NCI-H82 (cell line): ENCODE data around the gene THOP1.
A peak's percentile ranks its signal among the peaks of the same experiment; 100 is the strongest.

Source experiments
- DNase-seq: peaks from one replicate; lab custom pipeline; 2025; lab: John Stamatoyannopoulos, UW

The THOP1 gene

DNA sequence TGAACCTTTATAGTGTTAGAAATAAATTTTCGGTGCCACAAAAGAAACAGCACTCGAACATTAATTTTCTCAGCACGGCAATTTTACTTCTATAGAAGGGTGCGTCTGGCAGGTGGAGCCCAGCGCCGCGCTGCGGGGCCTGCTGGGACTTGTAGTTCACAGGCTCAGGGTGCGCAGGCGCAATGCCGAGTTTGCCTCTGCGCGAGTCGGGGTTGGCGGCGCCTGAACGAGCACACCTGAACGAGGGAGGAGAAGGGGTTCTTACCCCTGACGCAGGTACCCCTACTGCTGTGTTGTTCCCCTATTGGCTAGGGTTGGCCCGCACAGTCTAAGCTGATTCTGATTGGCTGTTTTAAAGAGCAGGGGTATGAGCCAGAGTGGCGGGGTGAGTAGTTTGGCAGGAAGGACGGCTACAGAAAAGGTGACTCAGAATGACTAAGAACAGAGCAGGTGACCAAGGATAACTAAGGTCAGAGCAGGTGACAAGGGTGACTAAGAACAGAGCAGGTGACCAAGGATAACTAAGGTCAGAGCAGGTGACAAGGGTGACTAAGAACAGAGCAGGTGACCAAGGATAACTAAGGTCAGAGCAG lies 32.0 kb downstream of the THOP1 start:
- DNase-seq, result peak; percentile 69

DNA sequence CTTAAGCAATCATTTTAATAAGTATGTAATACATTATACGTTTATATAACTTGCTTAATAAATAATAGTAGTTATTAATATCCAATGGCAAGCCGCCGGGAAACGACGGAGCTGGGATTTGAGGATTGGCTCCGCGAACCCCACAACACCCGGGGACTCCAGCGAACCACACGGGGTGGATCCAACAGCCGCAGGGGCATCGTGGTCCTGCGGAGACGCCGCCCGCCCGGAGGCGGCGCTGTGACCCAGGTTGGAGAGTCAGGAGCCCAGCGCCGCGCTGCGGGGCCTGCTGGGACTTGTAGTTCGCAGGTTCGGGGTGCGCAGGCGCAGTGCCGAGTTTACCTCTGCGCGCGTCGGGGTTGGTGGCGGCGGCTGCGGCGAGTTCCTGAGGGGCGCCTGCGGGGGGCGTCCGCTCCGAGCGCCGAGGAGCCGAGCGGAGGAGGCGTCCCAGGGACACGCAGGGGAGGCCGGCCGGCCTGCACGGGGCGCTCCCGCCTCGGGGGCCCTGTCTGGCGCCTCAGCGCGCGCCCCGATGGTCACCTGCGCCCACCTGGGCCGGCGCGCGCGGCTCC lies 34.3 kb downstream of the THOP1 start, which contains the start of gene ZNF554:
Gene ZNF554 (plus strand): TSS at position 329 of the 572 bp plus-strand sequence. CDS start 204 bp downstream, at position 533.
- DNase-seq, result peak; percentile 97

- DNase-seq, result peak; percentile 26
Observed at GRCh38 chr19:2820112-2820702, 34.9 kb downstream of the THOP1 start.

GRCh38 chr19:2822846-2823245 lies 37.5 kb downstream of the THOP1 start:
- DNase-seq, result no peak

DNA sequence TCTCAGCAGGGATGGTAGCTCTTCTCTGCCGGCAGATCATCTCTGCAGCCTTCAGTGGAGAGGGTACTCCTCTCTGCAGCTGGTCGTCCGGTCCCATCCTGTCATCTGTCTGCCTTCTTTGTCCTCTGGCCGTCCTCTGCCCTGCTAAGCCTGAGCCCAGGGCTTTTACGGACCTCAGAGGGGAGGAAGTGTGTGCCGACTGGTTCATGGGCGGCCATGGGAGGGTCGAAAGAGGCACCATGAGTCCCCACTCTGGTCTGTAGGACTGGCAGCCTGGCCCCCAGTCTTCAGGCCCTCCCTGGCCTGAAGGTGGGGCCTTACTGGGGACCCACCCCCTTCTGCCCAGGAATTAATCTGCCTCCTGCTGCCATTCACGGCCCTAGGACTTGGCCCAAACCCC lies 38.3 kb downstream of the THOP1 start:
- no peak for DNase-seq

DNA sequence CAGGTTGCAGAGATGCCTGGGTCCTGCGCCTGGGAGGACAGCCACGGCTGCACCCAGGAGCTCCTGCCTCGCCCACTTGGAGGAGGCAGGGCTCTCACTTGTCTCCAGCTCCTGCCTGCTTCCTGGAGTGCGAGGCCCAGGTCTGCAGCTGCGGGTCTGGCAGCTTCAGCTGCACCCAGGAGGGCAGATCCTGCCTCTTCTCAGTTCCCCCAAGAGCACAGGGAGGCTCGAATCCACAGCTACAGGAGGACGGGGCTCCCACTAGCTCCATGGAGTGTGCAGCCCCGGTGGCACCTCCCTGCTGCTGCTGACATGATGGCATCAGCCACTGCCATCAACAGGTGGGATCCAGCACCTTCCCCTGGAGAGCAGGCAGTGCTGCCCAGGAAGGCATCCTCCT lies 38.8 kb downstream of the THOP1 start:
- DNase-seq, result no peak

DNA sequence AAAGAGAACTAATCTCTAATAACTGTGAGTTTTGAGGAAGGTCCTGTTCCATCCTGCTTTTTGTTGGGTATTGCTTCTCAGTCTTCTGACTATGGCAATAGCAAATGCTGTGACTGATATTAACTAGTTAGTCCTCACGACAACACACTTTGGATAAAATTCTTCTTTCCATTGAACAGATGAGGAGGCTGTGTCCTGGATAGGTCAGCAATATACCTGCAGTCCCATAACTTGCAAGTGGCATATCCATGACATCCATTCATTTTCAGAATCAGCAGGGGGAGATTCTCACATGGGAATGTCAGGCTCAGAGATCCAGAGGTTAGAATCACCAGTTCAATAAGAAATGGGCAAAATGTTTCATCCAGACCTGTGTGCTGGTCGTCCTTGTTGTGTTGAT lies 41.7 kb downstream of the THOP1 start:
- no peak for DNase-seq

DNA sequence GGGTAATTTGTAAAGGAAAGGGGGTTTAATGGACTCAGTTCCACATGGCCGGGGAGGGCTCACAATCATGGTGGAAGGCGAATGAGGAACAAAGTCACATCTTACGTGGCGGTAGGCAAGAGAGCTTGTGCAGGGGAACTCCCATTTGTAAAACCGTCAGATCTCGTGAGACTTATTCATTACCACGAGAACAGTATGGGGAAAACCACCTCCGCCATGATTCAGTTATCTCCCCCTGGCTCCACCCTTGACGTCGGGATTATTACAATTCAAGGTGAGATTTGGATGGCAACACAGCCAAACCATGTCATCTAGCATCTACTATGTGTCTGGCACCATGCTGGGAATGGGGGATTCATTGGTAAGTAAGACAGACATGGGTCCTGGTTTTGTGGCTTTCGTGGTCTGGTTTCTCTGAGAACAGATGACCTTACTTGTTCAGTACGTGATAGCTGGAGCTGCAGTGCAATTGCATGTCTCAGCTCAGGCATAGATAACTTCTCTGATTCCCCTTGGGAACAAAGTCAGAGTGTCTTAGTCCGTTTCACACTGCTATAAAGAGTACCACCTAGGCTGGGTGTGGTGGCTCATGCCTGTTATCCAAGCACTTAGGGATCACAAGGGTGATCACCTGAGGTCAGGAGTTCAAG lies 42.7 kb downstream of the THOP1 start:
- no peak for DNase-seq

- DNase-seq, result no peak
Observed at GRCh38 chr19:2834294-2834871, 49.1 kb downstream of the THOP1 start.

DNA sequence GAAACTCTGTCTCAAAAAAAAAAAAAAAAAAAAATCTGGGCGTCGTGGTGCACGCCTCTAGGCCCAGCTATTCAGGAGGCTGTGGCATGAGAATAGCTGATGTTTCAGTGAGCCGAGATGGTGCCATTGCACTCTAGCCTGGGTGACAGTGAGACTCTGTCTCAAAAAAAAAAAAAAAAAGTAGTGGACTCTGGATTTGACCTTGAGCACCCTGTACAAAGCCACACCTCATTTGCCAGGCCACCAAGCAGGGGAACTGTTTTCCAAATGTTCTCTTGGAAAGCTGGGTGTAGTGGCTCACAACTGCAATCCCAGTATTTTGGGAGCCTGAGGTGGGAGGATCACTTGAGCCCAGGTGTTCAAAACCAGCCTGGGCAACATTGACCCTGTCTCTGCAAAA lies 52.1 kb downstream of the THOP1 start:
- no peak for DNase-seq

DNA sequence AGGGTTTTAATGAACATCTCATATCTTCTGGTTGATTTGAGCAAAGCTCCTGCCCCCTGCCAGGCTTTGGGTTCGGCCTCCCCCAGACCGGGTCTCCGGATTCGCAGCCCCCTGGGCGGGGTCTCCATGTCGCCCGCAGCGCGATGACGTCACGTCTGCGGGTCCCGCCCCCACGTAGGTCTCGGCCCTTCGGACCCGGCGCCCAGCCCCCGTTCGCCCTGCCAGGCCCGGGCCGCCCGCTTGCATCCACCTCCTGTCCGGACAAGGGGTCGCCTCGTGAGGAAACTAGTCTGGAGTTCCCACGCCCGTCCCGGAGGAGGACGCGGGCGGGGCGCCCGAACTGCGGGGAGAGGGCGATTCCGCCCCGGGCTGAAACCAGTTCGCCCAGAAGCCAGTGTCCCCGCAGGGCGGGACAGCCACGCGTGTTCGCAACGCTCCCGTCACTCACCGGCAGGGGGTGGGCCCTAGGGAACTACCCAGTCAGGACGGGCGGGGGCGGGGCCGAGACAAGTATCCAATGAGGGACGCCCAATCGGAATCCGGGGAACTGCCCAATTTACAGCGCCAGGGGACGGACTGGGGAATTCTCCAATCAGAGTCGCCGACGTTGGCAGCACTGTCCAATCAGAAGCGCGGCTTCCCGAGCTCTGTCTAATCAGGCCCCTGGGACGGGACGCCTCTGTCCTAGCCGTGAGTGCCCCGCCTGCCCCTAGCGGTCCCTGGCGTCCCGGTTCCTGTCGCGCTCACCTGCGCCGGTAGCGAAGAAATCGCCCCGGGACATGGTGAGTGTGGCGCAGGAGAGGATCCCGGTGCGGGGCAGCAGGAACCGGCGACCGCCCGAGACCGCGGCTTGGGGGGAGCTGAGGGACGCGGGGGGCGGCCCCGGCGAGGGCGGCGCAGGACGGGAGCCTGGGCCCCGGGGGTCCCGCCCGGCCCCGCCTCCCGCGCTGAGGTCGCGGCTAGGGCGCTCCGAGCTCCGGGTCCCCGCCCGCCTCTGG lies 55.8 kb downstream of the THOP1 start, which contains the start of gene ZNF555:
Gene ZNF555 (plus strand): TSS at position 682 of the 998 bp plus-strand sequence. CDS start 98 bp downstream, at position 780.
- DNase-seq, result peak; percentile 98

DNA sequence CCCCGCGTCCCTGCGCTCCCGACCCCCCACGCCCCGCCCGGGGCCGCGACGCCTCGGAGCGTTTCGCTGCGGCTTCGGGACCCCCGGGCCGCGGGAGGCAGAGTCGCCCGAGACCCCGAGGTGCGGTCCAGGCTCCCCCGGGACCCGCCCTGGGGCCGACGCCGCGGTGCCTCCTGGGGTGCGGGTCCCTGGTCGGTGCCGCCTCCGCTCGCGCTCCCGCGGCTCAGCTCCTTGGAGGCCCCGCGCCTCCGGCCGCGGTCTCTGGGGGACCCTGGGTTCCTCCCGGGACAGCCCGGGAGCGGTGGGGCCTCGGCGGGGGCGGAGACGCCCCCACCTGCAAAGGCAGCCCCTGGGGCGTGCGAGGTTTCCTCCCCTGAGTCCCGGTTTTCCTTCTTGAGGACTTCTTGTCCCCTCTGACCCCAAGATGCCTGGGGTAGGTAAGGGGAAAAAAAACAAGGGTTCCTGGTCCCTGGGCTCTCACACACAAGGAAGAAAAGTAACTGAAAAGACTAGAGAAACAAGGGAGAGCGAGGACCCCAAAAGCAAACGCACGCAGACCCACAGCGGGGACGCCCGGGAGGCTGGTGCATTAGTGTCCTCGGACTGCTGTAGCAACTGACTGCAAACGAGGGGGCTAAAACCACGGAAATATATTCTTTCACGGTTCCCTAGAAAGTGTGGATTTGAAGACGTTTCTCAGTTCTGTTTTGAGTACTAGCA lies 56.7 kb downstream of the THOP1 start:
- no peak for DNase-seq

GRCh38 chr19:2845107-2845506 lies 59.8 kb downstream of the THOP1 start:
- no peak for DNase-seq

- no peak for DNase-seq
Observed at GRCh38 chr19:2846180-2846894, 61.0 kb downstream of the THOP1 start.

- DNase-seq, result no peak
Observed at GRCh38 chr19:2847507-2847906, 62.2 kb downstream of the THOP1 start.

DNA sequence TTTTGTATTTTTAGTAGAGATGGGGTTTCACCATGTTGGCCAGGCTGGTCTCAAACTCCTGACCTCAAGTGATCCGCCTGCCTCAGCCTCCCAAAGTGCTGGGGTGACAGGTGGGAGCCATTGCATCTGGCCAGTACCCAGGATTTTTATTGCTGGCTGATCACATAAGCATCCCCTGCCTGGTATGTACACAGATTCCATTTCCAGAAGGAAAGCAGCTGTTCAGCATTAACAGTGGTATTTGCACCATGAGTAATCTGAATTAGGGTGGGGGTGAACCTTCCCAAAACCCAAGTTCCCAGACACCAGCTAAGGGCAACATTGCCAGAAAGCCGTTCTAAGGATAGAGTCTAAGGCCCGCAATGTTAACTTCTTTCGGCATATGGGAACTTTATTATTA lies 63.3 kb downstream of the THOP1 start:
- no peak for DNase-seq

- DNase-seq, result no peak
Observed at GRCh38 chr19:2850256-2850925, 65.1 kb downstream of the THOP1 start.

- no peak for DNase-seq
Observed at GRCh38 chr19:2852598-2852997, 67.3 kb downstream of the THOP1 start.

DNA sequence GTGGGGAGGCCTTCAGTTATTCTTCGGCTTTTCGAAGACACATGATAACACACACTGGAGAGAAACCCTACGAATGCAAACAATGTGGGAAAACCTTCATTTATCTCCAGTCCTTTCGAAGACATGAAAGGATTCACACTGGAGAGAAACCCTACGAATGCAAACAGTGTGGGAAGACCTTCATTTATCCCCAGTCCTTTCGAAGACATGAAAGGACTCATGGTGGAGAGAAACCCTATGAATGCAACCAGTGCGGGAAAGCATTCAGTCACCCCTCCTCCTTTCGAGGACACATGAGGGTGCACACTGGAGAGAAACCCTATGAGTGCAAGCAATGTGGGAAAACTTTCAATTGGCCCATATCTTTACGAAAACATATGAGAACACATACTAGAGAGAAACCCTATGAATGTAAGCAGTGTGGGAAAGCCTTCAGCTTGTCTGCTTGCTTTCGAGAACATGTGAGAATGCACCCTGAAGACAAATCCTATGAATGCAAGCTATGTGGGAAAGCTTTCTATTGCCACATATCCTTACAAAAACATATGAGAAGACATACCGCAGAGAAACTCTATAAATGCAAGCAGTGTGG lies 67.8 kb downstream of the THOP1 start:
- DNase-seq, result no peak
